LNCAP (cell line): ENCODE measurements around the gene SHPK.

Source experiments
- CTCF ChIP-seq: fragments of 450-650 bp; IDR thresholded peaks from 2 replicates; pipeline ENCODE4 v1.5.1; 2017; ENCODE audit warnings: mild to moderate bottlenecking

The SHPK gene

GRCh38 chr17:3667366-3668278, 31.6 kb upstream of the SHPK start:
- no peak for TF ChIP-seq CTCF

- no peak for TF ChIP-seq CTCF
Observed at GRCh38 chr17:3666516-3666915, 30.5 kb upstream of the SHPK start.

- TF ChIP-seq CTCF, result no peak
Observed at GRCh38 chr17:3665834-3666233, 29.8 kb upstream of the SHPK start.

GRCh38 chr17:3663102-3664011, 27.3 kb upstream of the SHPK start:
- TF ChIP-seq CTCF, result no peak

- no peak for TF ChIP-seq CTCF
Observed at GRCh38 chr17:3660311-3660891, 24.4 kb upstream of the SHPK start.

GRCh38 chr17:3659541-3660111, 23.6 kb upstream of the SHPK start:
- TF ChIP-seq CTCF, result no peak
